Fibroblast of mammary gland (primary cell): ENCODE results near the gene SIVA1.

Experiments
- DNase-seq: peaks from one replicate; pipeline ENCODE4 v3.0.0-alpha.2; 2010; ENCODE audit warnings: low read depth
- H3K4me3 ChIP-seq: 2 replicates; pipeline ENCODE4 v1.5.1; 2011; ENCODE audit warnings: low read depth, mild to moderate bottlenecking, low read length, moderate library complexity; ENCODE audit not compliant: control insufficient read depth
- CTCF ChIP-seq: conservative IDR thresholded peaks from 2 replicates; pipeline ENCODE4 v1.5.1; 2011; ENCODE audit warnings: low read depth, low read length, inconsistent platforms; ENCODE audit not compliant: control insufficient read depth, insufficient read depth

The SIVA1 gene

DNA sequence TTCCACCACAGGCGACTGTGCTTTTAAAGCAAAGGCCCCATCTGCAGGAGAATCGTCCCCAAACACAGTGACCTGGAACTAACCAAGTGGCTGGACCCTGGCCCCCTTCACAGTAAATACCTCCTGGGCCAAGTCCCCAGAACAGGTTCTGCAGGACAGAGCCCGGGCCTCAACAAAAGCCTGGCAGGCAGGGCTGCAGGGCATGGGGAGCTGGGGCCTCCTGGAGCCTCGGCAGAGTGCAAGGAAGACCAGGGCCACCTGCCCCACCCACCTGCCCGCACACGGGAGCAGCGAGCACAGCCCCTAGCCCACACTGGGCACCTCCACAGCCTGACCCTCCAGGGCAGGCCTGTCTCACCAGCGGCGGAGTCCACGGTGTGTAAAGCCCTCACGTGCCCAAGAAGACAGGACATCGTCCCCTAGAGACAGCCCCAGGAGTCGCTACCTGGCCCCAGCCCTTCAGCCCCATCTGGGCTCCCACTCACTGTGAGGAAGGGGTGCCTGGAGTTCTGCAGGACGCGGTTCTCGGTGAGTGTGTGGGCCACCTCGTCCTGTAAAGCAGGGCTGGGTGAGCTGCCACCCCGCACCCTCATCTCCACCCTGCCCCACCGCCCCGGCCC is 21.6 kb downstream of the SIVA1 start:
- no peak for DNase-seq
- H3K4me3 ChIP-seq, result no peak overlapping the region
- no peak for TF ChIP-seq CTCF

DNA sequence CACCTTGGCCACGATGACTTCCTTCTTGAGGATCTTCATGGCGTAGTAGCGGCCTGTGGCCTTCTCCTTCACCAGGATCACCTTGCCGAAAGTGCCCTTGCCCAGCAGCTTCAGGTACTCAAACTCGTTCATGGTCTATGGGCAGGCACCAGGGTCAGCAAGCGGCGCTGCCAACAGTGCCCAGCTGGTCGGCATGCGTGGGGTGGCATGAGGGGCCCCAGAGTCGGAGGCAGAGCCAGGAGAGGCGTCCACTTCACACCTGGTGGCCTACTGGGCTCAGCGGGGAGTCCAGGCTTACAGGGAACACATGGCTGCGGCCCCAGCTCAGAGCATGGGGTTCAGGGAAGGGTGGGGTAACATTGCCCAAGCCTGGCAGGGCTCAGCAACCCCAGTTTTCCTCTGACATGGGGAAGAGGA is 22.1 kb downstream of the SIVA1 start:
- TF ChIP-seq CTCF, result no peak
- H3K4me3 ChIP-seq, result no peak overlapping the region
- no peak for DNase-seq

- no peak for DNase-seq
- no peak overlapping the region for H3K4me3 ChIP-seq
- no peak for TF ChIP-seq CTCF
Observed at GRCh38 chr14:104776481-104776880, 23.5 kb downstream of the SIVA1 start.

DNA sequence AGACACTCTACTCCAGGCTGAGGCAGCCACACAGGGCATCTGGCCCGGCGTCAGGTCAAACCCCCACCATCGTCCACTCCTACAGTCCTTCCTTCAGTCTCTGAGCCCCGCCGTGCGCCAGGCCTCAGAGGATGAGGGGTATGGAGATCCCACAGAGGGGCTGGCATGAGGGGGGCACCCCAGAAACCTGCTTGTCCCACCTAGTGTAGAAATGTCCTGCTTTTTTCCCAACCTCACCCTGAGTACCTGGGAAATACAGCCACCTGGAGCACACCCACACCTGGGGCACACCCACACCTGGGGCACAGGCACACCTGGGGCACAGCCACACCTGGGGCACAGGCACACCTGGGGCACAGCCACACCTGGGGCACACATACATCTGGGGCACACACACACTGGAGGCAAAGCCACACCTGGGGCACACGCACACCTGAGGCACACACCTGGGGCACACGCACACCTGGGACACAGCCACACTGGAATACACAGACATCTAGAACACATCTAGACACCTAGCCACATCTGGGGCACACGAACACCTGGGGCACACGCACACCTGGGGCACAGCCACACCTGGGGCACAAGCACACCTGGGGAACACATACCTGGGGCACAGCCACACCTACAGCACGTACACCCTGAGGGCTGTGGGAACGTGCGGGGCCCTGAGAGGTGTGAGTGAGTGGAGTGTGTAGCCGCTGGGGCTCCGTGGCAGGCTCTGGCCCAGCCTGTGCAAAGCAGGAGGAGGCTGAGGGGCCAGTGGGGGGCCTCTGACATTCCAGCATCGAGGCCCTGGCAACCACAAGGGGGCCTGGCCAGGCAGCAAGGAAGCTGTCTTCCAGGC is 24.2 kb downstream of the SIVA1 start:
- no peak overlapping the region for H3K4me3 ChIP-seq
- DNase-seq, result no peak
- no peak for TF ChIP-seq CTCF

DNA sequence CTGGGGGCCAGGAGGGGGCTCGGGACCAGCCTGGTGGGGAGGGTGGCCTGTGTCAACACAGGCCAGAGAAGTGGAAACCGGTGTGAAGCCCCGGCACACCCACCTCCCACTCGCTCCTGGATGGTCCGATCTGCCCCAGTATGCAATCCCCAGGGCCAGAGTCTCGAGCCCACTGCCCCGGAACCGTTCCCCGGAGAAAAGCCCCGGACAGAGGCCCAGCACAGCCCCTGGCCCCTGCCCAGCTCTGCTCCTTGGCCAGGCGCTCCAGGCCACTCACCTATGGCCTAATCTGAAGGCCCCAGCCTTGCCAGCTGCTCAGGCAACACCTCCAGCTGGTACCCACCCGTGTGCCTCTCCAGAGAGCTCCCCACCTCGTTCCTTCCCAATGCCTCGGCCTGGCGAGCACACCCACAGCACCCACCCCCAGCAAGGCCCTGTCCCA is 24.9 kb downstream of the SIVA1 start:
- TF ChIP-seq CTCF, result no peak
- no peak for DNase-seq
- no peak overlapping the region for H3K4me3 ChIP-seq

DNA sequence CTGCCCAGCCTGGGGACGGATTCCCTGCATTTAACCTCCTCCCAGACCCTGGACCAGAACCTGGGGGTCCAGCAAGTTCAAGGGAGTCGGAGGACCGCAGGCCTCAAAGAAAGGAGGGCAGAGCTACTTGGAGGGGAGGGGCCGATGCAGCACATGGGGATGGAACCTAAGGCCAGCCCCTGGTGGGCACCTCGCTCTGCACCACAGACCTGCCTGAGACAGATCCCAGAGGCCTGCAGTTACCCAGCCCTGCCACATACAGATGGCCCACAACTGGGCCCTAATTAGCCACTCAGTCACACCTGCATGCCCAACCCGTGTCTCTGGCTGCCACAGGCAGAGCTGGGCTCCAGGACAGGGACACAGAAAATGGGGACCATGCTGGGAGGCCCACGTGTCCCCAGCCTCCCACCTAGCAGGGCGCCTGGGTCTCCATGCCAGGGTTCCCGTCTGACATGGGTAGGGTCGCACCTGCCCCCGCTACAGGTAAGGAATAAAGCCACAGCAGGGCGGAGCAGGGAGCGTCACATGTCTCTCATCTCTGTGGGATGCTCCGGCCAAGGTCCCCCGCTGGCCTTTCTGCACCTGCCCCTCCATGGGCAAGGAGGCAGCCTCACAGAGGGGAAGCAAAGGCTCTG is 25.9 kb downstream of the SIVA1 start:
- no peak overlapping the region for H3K4me3 ChIP-seq
- no peak for TF ChIP-seq CTCF
- DNase-seq, result no peak
